Fibroblast of lung (primary cell): ENCODE data around the gene TBC1D7.
"Not testable (repeated sequence)": the region's sequence is repeated elsewhere in the genome, so short reads cannot be mapped to it uniquely, and the experiment has no call there.

ENCODE experiments used
- CTCF ChIP-seq, 2 donors: IDR thresholded peaks in 1 of 2; conservative IDR thresholded peaks in 1 of 2; 1 replicate in 1 of 2; 2 replicates in 1 of 2; pipeline ENCODE4 v1.5.1; 2011 to 2012; ENCODE audit warnings: low read length in 2 of 2, control low read depth in 1 of 2, inconsistent platforms in 1 of 2, low read depth in 1 of 2, mild to moderate bottlenecking in 1 of 2
- EZH2 ChIP-seq: IDR thresholded peaks from 2 replicates; pipeline ENCODE4 v1.5.1; 2012; ENCODE audit warnings: low read length, control low read depth, mild to moderate bottlenecking; ENCODE audit errors: missing control alignments

DNA sequence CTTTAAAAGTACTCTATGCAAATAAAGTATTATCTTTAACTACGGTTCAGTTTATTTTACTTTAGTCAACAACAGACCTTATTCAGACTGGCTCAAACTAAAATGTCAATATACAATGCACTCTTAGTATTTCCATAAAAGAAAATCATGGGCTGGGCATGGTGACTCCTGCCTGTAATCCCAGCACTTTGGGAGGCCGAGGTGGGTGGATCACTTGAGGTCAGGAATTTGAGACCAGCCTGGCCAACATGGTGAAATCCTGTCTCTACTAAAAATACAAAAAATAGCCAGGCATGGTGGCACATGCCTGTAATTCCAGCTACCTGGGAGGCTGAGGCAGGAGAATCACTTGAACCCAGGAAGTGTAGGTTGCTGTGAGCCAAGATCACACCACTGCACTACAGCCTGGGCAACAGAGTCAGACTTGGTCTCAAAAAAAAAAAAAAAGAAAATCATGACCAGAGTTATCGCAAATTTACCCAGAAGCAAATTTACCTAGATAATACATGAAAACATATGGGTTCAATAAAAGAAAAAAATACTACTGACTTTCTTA lies 2.2 kb downstream of the TBC1D7 start:
- not testable (repeated sequence) for TF ChIP-seq CTCF (conservative IDR thresholded peaks at IDR 0.05 in 1 of 2, IDR thresholded peaks at IDR 0.05 in 1 of 2; ENCODE audit: low read depth in 1 of 2, low read length in 2 of 2); EZH2
